Measurements from ENCODE around the gene GMDS.

The GMDS gene

DNA sequence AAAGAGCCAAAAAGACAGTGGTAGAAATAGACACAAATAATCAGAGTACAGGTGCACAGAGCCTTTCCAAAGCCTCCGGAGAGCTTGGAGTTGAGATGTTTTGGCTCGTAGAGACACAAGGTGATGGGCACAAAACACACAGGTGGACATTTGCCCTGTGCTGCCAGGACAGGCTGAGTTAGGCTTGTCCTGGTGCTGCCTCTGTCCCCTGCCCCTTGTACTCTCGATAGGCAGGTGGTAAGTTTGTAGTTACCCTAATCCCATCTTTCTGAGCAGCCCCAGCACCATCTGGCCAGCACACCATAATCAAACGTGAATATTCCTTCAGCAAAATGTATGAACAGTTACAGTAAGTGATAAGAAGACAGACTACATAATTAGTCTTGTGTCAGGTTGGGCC lies 540.2 kb downstream of the GMDS start:
- no peak for DNase-seq (ENCODE audit: low read depth in 2 of 2)
- H3K4me3 ChIP-seq (replicated peaks in 1 of 2; ENCODE audit: low read depth in 2 of 2, low read length in 2 of 2), result no peak overlapping the region
- TF ChIP-seq, protein P1, sequence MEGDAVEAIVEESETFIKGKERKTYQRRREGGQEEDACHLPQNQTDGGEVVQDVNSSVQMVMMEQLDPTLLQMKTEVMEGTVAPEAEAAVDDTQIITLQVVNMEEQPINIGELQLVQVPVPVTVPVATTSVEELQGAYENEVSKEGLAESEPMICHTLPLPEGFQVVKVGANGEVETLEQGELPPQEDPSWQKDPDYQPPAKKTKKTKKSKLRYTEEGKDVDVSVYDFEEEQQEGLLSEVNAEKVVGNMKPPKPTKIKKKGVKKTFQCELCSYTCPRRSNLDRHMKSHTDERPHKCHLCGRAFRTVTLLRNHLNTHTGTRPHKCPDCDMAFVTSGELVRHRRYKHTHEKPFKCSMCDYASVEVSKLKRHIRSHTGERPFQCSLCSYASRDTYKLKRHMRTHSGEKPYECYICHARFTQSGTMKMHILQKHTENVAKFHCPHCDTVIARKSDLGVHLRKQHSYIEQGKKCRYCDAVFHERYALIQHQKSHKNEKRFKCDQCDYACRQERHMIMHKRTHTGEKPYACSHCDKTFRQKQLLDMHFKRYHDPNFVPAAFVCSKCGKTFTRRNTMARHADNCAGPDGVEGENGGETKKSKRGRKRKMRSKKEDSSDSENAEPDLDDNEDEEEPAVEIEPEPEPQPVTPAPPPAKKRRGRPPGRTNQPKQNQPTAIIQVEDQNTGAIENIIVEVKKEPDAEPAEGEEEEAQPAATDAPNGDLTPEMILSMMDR (IDR thresholded peaks at IDR 0.05; ENCODE audit: low read depth, low read length), result no peak

DNA sequence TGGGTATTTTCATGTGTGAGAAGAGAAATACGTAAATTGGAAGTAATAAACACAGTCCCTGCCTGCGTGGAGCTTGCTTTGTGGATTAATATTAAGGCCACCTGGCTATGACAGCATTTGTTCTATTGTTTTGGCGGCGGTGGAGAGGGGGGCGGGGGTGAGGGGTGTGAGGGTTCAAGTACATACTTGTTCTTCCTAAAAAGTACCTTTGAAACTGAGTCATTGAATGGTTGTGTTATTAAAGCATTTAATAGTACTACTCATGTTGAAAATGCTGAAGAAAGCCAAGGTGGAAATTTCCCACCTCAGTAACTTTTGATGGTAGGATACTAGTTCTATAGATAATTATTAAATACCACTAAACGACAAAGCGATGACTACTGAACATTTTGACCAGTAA lies 540.7 kb downstream of the GMDS start:
- DNase-seq (ENCODE audit: low read depth in 2 of 2), result no peak
- TF ChIP-seq, protein P1 (IDR thresholded peaks at IDR 0.05; ENCODE audit: low read depth, low read length), result no peak
- no peak overlapping the region for H3K4me3 ChIP-seq (replicated peaks in 1 of 2; ENCODE audit: low read depth in 2 of 2, low read length in 2 of 2)

DNA sequence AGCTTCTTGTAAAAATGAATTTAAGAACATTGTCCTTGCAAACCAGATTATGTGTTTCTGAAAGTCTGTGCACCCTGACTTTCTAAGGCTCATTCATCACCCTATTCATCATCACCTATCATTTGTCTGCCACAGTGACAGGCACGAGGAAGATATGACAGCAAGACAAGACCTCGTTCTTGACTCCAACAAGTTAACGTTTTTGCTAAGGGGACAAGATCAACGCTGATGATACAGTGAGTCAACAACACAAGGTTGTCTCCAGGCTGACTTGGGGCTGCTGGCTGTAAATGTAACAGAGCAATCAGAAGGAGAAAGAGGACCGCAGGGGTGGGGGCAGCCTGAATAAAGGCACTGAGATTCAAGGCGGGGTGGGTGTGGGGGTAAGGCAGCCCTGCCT lies 541.5 kb downstream of the GMDS start:
- DNase-seq (ENCODE audit: low read depth in 2 of 2), result no peak
- TF ChIP-seq, protein P1 (IDR thresholded peaks at IDR 0.05; ENCODE audit: low read depth, low read length), result no peak
- no peak overlapping the region for H3K4me3 ChIP-seq (replicated peaks in 1 of 2; ENCODE audit: low read depth in 2 of 2, low read length in 2 of 2)

DNA sequence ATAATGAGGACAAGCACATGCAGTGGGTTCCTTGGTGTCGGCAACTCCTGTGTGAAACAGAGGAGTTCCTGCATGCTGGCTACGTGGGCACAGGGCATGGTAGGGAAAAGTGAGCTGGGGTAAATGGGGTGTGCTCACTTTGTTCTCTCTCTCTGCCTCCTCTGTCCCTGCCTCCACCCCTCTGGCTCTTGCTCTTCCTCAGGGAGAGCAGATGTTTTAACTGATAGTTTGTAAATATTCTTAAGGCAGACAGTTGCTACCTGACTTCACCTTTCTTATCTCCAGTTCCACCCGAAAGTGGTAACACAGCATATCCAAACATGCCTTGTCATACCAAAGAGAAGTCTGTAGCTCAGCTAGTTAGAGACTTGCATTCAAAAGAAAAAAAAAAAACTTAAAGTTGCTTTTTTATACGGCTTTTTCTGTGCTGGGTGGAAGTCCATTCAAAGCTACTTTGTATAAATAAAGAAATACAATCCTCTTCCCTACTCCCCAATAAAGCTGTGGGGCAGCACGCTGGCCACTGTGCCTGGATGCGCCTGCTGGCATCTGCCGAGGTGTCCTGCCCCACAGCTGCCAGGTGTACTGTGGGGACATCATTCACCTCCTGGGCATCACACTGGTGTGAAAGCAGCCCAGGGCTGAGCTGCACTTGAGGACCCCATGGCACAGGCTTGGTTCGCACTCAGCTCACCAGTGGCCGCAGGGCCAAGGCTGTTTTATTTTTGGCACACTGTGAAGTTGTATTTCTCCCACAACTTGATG lies 542.1 kb downstream of the GMDS start:
- no peak overlapping the region for H3K4me3 ChIP-seq (replicated peaks in 1 of 2; ENCODE audit: low read depth in 2 of 2, low read length in 2 of 2)
- DNase-seq (ENCODE audit: low read depth in 2 of 2), result no peak
- TF ChIP-seq, protein P1 (IDR thresholded peaks at IDR 0.05; ENCODE audit: low read depth, low read length), result no peak

DNA sequence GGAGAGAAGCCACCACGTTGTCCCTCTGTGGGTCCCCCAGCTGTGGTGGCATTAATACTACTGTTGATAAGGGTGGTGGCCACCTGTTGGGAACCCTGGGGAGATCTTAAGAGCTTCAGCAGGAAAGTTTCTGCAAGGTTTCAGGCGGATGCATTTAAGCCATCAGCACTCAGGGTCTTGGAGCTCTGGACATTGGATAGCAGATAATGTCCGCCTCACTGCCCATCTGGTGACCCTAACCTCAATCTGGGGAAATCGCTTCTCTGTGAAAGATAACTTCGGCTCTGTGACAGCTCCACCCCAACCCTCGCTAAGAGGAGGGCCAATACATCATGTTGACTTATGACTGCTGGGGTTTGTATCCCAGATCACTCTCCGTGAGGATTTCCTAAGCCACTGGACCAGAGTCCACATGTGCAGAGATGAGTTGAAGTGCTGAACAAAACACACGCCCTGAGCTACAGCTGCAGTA lies 542.8 kb downstream of the GMDS start:
- H3K4me3 ChIP-seq (replicated peaks in 1 of 2; ENCODE audit: low read depth in 2 of 2, low read length in 2 of 2), result no peak overlapping the region
- TF ChIP-seq, protein P1 (IDR thresholded peaks at IDR 0.05; ENCODE audit: low read depth, low read length), result no peak
- DNase-seq (ENCODE audit: low read depth in 2 of 2), result no peak

DNA sequence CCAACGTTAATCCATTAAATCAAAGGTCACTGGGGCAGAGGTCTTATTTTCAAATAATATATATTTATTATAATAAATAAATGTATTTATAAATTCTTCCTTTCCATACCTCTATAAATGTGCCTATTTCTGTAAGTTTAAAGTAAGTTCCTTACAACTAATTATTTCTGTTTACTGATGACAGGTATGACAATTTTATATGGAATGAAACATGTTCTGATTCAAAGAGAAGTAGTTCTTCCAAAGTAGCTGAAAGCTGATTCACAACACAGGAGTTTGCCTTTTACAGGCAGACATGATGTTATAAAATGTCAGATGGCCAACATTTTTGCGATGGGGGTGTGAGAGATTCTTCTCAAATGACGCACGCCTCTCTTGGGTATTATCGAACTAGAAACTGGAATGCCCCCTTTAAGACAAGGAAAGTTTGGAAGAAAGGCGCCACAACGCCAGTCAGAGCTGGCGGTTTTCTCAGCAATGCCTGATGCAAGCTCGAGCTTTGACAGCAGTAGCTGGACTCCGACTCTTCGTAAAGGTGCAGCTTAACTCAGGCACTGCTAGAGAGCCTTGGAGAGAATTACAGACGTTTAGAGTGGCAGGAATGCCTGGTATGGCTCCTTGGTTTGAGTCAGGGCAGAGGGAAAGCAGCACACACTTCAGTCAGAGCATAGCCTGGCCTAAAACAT lies 543.6 kb downstream of the GMDS start:
- TF ChIP-seq, protein P1 (IDR thresholded peaks at IDR 0.05; ENCODE audit: low read depth, low read length), result no peak
- DNase-seq (ENCODE audit: low read depth in 2 of 2), result peak; percentile 90 to 98
- H3K4me3 ChIP-seq (replicated peaks in 1 of 2; ENCODE audit: low read depth in 2 of 2, low read length in 2 of 2), result peak overlapping the region; percentile 2 to 28
